ENCODE measurements around the gene KIRREL3.

The KIRREL3 gene

DNA sequence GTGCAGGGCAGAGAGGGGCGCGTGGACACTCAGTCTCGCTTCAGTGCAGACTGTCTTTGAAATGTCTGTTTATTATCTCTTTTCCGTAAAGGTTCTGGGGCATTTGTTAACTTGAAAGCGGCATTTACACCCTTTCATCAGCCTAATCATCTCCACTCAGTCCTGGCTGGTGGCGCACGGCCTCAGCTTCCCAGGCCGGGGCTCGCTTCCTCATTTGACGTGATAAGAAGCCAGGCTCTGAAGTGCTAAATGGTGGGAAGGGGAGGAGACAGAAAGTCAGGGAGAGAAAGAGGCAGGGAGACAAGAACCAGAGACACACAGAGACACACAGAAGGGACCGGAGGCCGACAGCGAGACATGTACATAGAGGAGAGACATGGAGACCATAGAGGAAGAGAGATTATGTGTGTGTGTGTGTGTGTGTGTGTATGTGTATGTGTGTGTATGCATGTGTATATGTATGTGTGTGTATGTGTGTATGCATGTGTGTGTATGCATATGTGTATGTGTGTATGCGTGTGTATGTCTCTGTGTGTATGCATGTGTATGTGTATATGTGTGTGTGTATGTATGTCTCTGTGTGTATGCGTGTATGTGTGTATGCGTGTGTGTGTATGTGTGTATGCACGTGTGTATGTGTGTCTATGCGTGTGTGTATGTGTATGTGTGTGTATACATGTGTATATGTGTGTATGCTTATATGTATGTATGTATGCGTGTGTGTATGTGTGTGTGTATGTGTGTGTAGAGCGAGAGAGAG, 543.6 kb downstream of the KIRREL3 start:
- DNase-seq: no peak

DNA sequence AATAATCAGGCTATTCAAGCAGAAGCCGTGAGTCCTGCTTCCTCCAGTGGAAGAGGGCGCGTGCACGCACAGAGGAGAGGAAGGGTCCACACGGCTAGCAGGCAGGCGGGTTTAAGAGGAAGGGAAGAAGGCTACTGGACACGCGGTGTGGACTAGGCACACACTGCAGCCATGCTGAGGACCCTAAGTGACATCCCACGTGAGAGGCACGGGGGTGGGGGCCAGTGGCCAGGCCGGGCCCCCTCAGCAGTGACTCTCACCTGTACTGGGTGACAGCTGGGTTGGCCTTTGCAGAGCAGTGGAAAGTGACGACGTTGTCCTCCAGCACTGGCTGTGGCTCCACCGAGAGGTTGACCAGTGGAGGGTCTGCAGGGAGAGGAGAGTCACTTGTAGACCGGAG, 544.5 kb downstream of the KIRREL3 start:
- no peak for DNase-seq

DNA sequence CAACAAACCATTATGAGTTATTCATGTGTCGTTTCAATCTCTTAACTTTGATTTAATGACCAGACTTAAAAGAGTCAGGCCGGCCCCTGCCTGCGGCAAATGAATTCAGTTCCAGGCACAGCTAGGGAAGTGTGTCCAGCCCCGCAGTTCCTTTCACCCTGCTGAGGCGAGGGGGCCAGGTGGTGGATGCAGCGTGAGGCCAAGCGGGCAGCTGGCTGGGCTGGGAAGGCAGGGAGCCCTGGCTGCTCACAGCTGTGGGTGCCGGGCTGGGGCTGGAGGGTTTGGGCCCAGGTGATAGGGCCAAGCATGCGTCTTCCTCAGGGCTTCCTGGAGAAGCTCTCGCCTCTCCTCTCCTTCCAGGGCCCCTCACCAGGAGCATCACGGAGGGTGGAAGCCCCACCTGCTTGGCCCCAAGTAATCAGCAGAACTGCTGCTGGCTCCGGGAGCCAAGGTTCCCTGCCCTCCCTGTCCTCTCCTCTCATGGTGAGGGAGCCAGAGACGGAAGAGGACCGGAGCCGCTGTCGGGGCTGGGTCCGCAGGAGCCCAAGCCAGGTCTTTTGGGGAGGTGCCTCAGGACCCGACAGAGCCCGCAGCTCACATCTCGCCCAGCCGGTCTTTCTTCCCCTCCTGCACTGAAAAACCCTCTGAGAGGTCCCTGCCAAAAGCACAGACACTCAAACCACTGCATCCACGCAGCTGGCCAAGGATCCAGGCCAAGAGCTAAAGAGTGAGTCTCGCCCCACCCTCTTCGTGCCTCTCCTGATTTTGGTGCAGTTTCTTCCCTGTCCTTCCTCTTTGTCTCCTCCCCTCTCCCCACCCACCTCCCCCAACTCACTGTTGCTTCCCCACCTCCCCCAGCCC, 548.1 kb downstream of the KIRREL3 start:
- DNase-seq: peak; percentile 4 to 31

DNA sequence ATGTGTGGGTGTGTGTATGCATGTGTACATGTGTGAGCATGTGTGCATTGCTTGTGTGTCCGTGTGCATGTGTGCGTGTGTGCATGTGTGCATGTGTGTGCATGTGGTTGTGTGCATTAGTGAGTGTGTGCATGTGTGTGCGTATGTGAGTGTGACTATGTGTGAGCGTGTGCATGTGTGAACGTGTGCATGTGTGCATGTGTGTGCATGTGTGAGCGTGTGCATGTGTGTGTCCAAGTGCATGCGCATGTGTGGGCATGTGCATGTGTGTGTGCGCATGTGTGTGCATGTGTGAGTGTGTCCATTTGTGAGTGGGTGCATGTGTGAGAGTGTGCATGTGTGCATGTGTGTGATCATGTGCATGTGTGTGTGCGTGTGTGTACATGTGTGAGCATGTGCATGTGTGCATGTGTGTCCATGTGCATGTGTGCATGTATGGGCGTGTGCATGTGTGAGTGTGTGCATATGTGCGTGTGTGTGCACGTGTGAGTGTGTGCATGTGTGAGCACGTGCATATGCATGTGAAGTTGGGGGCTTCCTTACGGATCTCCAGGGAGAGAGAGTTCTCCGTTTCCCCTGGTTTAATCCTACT, 549.3 kb downstream of the KIRREL3 start:
- no peak for DNase-seq

DNA sequence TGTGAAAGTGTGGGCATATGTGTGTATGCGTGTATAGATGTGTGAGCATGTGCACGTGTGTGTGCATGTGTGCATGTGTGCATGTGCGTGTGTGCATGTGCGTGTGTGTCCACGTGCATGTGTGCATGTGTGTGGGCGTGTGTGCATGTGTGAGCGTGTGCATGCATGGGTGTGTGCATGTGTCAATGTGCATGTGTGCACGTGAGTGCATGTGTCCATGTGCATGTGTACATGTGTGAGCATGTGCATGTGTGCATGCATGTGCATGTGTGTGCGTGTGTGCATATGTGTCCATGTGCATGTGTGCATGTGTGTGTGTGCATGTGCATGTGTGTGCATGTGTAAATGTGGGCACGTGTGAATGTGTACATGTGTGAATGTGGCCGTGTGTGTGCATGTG, 549.8 kb downstream of the KIRREL3 start:
- DNase-seq: no peak

DNA sequence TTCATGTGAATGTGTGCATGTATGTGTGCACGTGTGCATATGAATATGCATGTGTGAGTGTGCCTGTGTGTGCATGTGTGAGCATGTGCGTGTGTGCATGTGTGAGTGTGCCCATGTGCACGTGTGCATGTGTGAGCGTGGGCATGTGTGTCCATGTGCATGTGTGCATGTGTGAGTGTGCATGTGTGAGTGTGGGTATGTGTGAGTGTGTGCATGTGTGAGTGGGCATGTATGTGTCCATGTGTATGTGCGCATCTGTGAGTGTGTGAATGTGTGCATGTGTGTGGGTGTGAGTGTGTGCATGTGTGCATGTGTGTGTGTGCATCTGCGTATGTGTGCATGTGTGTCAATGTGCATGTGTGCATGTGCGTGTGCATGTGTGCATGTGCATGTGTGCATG, 550.4 kb downstream of the KIRREL3 start:
- no peak for DNase-seq

DNA sequence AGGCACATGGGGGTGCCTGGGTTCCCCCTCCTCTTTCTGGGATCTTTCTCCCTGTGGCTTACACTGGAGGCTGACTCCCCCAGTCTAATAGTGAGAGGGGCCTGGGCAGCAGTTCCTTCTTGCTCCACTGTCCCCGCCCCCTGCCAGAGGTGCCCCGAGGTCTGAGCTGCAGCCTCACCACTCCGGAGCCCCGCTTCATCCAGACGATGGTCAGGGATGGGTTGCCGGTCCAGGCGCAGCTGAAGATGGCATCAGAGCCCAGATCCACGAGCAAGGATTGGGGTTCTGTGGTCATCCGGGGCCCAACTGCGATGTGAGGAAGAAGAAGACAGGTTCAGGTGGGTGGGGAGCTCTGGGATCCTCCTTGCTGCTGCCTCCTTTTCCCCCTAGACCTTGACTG, 554.0 kb downstream of the KIRREL3 start:
- DNase-seq: no peak

DNA sequence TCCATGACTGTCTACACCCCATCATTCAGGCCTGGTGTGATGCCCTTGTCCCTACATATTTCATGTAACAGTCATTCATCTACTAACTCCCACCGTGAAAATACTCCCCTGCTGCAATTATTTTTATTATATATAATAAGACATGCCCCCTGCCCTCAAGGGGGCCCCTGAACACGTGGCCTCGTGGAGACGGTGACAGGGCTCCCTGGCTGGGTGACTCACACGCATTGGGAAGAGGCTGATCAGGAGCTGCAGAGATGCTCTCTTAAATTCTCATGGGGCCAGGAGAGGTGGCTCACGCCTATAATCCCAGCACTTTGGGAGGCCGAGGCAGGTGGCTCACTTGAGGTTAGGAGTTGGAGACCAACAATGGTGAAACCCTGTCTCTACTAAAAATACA, 556.5 kb downstream of the KIRREL3 start:
- no peak for DNase-seq

DNA sequence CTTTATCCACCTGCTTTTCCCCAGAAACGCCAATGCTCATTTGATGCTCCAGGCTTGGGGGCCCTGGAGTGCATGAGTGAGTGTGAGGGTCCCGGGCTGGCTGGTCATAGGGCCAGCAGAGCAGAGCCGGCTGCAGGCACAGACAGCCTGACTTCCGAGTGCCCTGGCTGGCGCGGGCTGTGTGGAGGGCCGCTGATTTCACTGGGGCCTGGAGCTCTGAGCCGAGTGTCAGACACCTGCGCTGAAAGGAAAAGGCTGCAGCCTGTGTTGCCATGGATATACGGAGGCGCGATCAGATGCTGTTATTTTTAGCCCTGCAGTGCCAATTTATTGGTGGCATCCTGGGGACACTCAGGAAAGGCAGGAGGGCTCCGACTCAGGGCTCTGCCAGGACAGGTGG, 557.5 kb downstream of the KIRREL3 start:
- no peak for DNase-seq

DNA sequence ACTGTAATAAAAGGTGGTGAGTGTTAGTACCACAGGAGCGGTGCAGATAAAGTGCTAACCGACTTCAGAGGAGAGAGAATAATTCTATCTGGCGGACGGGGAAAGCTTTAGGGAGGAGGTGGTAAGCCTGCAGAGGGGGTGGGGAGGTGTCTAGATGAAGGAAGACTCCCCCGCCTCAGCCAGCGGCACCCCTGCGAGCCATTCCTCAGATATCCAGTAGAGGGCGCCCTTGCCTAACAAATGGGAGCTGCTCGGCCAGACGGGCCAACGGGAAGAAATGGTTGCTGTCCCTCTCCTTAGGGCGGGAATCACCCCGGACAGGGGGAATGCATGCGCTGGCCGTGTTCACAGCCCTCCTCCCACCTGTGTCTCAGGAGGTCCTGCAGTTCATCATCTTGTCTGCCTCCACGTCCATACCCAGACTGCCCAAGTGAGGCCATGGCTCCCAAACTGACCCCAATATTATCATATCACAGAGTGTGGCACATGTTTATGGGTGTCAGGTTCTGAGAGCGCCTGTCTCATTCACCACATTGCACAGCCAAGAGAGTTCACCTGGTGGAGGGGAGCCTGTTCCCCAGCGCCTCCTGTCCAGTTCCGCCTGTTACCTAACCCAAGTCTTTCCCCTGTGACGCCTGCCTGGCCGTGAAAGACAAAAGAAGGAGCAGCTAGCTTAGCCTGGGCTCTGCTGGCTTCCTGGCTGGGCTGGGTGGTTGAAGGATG, 559.6 kb downstream of the KIRREL3 start:
- peak; percentile 54 to 83 for DNase-seq

DNA sequence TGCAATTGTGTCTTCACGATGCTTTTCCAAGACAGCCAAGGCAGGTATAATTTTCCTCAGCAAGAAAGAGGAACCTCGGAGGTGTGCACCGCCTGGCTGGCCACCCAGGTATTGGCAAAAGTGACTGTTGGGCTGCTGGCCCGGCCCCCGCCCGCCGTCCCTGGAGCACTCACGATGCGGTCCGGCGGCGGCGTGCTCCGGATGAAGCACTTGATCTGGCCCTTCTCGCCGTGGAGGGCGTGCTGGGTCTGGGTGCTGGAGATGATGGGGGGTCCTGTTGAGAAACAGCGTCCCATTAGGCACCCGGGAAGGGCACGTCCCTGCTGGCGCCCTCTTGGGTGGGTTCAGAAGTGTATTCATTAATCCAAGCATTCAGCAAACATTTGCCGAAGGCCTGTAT, 560.3 kb downstream of the KIRREL3 start:
- DNase-seq: no peak

DNA sequence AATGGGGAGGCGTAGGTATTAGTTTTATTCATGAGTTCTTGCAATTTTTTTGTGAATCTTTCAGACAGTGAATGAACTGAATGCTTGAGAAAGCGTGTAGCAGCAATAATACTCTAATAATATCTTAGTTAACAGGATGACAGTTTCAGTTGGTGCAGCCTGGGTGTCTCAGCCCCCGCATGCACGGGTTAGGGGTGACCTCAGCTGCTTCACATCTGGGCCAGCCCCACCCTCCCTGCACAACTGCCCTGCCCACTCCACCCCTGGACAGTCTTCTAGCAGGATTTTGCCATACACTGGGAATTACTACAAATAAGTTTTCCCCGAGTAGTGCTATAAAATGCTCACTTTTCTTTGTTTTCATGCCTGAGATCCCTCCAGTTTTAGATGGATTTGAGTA, 561.9 kb downstream of the KIRREL3 start:
- no peak for DNase-seq

DNA sequence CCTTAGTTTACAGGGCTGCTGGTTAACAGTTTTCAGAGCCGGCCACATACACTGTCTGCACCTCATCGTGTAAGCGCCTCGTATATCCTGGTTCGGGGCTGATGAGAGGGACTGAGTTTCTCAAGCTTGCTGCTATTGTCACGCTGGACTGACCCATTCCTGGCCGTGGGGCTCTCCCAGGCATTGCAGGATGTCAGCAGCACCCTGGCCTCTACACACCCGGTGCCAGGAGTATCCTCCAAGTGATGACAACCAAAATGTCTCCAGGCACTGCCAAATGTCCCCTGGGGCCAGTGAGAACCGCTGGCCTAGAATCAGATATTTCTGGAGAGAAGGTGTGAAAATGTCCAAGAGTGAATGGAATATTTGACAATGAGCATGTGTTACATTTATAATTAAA, 562.3 kb downstream of the KIRREL3 start:
- DNase-seq: no peak

DNA sequence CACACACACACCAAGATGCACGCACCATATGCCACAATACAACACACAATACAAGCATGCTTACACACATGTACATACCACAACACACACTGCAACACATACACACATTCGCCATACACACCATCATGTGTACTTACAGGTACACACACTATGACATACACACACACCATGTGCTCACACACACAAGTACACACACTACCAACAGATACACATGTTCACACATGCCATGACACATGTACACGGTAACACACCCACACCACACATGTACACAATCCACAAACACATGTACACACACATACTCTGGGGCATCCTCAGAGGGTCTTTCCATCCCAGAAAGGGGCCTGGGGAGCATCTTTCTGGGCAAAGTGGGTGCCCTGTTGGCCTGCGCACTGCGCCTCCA, 562.8 kb downstream of the KIRREL3 start:
- DNase-seq: no peak

DNA sequence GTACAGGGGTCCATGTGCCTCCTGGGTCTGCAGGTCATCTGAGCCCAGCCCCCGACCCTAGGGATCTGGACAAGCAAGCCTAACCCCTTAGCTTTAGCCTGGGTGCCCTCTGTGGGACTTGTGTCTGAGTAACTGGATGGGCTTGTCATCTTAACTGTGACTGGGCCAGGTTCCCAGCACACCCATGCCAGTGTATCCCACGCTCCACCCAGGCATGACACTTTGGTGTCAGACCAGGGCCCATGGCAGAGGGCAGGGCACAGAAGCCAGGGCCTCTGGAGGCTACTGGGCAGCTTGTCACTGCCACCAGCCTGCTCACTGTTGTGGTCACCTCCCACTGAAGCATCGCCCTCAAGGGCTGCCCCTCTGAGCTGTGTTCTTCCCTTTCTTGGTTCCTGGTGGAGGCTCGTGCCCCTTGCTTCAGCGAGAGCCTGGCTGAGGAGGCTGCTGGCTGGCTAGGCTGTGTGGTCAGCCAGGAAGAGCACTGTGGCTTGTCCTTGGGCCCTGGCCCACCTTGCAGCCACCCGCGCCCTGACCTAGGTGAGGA, 564.3 kb downstream of the KIRREL3 start:
- no peak for DNase-seq

DNA sequence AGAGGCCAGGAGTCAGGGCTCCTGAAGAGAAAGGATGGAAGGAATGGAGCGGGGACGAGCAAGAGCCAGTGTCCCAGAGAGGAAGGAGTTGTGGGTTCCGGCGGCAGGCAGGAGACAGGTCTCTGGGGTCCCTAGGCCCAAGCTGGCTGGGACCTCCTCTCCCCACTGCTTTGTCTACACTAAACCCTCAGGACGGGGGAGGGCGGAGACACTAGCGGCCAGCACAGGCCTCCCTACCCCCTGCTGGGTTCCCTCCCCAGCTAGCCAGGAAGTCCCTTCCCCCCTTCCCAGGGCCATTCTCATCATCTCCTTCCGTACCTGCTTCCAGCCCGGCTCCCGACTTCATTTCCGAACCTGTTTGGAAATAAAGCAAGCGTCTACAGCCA, 565.6 kb downstream of the KIRREL3 start:
- no peak for DNase-seq

DNA sequence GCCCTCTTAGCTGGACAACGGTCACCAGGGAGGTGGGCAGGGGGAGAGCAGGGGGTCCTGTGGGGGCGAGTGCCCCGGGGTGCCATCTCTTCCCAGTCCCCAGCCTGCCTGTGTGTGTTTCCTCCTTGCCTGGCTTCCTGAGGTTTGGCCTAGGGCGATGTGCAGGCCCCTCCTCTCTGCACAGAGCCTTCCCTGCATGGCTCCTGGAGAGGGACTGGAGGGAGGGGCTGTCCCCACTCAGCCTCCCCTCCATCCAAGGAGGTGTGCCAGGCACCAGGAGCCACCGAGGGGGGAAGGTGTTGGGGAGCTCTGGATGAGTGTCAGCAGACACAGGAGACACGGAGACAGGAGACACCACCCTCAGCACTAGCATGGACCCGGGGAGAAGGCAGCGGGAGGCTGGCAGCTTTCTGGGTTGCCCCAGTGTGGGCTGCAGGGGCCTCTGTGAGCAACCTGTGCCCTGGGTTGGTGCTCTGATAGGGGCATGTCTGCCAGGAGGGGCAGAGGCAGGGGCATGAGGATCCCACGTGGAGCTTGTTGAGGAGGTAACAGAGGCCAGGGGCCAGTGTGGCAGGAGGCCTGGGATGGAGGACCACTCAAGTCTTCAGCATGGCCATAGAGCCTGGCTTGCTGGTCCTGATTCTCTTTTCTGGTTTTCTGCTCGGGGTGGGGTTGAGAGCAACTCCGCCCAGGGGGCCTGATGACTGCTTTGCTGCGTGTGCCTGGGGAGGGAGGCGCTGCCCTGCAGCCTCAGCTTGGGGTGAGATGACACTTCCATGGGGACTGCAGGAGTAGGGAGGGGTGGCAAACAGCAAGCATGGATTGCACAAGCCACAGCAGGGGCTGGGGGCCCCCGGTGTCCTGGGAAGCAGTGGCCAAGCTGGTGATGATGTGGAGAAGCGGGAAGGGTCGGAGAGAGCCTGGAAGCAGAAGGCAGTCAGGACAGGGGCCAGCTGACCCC, 566.3 kb downstream of the KIRREL3 start:
- no peak for DNase-seq

DNA sequence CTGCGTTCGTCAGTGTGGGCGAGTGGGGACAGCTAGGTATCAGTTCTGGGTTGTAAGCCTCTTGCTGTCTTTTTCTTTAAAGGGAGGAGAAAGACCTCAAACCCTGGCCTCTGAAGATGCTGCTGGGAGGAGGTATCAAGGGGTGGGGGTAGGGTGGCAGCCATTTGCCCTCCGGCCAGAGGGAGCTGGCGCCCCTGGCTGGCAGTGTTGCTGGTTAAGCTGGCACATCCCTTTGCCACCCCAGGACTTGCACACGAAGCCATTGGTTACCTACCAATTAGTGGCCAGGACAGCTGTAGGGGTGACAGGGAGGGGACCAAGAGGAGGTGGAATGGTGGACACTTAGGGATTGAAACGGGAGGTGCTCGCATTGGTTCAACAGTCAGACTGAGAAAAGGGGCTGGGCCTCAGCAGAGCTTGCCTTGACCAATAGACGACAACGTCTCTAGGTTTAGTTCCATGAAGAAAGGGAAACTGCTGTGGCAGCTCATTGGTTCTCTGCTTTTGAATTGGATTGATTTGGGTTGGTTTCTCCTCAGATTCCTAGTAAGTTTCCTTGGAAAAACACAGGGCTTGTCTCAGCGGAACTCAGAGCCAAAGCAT, 567.2 kb downstream of the KIRREL3 start:
- DNase-seq: no peak

DNA sequence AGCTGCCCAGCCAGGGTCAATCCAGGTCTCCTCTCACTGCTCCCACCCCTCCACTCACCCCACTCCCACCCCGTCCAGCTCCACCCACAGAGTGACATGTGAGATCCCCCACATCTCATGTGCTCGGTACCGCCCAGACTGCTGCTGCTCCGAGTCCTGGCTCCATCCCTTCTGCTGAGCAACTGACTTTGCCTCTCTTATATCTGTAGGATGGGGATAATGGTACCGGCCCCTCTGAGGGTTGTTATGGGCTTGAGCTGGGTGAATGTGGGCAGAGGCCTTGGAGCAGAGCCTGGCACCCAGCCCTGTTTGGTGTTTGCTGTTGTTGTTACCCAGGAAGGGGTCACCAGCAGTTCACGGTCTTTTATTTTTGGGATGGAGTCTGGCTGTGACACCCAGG, 568.0 kb downstream of the KIRREL3 start:
- DNase-seq: no peak

DNA sequence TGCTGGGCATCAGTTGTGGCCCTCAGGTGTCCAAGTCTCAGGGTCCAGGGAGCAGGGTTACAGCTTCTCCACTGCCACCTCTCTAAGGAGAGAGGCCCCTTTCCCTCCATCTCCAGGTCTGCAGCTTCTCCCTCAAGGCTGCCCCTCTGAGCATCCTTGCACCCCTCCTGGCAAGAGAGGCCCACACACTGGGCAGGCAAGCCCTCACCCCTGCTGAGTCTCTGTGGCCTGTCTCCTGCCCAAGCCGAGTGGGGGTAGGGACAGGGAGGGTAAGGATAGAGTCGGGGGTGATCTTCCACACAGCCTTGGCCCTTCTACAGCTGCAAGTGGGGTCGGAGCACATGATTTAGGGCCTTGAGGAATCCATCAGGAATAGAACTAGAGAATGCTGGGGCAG, 568.5 kb downstream of the KIRREL3 start:
- DNase-seq: no peak

DNA sequence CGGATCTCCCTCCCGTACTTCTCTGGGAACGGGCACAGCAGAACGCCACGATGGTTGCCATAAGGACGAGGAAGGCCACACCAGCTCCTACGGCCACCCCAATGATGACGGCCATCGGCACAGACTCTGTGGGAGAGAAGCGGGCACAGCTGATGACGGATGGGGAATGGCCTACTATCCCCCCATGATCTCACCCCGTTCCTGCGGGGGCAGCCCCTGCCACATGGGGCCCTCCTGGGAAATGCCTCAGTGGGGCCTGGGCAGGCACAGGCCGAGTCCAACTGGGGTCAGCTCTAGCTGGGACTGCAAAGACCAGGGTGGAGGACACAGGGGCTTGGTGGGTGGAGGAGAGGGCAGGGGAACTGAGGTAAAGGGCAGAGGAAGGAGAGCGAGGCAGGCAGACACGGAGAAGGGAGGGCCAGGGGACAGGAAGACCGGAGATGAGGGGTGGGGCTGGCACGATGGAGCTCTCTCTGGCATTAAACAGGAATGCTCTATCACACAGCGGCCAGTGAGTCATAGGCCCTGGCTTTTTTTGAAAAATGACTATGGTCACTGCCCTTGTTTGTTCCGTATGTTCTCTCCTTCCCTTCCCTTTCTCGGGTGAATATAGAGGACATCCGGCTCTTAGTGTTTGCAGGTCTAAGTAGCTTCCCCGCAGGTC, 569.0 kb downstream of the KIRREL3 start:
- no peak for DNase-seq
